Esophagus muscularis mucosa (tissue), 4 donors: Measurements from ENCODE around the gene ZNF79. TPM values are rescaled to one million over a fixed set of nuclear protein-coding genes. Genes with fewer than 3 reads are reported as not detected.

Source experiments
- DNase-seq: peaks from one replicate; pipeline ENCODE4 v3.0.0-alpha.2; 2017; ENCODE audit errors: extremely low spot score
- H3K27ac ChIP-seq, 4 donors: fragments of 200-600 bp; sonication (generic); replicated peaks in 1 of 4; 1 replicate in 3 of 4; 2 replicates in 1 of 4; pipeline ENCODE4 v1.5.1; 2016 to 2019; ENCODE audit warnings: mild to moderate bottlenecking in 1 of 4
- H3K27me3 ChIP-seq, 4 donors: fragments of 200-600 bp; sonication (generic); one replicate each; pipeline versions ENCODE4 v1.5.1 to v1.6.0; 2016 to 2019
- H3K36me3 ChIP-seq, 4 donors: fragments of 200-600 bp; sonication (generic); one replicate each; pipeline ENCODE4 v1.5.1; 2016 to 2019
- H3K4me1 ChIP-seq, 4 donors: fragments of 200-600 bp; sonication (generic); one replicate each; pipeline ENCODE4 v1.5.1; 2016 to 2019
- H3K4me3 ChIP-seq, 4 donors: fragments of 200-600 bp; sonication (generic); 1 replicate in 2 of 4; 2 replicates in 2 of 4; pipeline ENCODE4 v1.5.1; 2016 to 2019; ENCODE audit warnings: mild to moderate bottlenecking in 4 of 4, moderate library complexity in 1 of 4
- H3K9me3 ChIP-seq, 4 donors: fragments of 200-600 bp; sonication (generic); 1 replicate in 3 of 4; 2 replicates in 1 of 4; pipeline ENCODE4 v1.5.1; 2016 to 2019
- EP300 ChIP-seq: sonication (generic); formaldehyde crosslinking; IDR thresholded peaks from one replicate; pipeline ENCODE4 v1.6.1; 2017; ENCODE audit warnings: antibody characterized with exemption
- POLR2A ChIP-seq: fragments of 450-650 bp; IDR thresholded peaks from one replicate; pipeline ENCODE4 v1.6.1; 2017; ENCODE audit warnings: antibody characterized with exemption, moderate library complexity, mild to moderate bottlenecking, low read depth
- POLR2AphosphoS5 ChIP-seq, 2 donors: sonication (generic); formaldehyde crosslinking; IDR thresholded peaks; one replicate each; pipeline ENCODE4 v1.6.1; 2017; ENCODE audit warnings: antibody characterized with exemption in 2 of 2
- WGBS: methylation state at CpG from one replicate; pipeline ENCODE4 v1.1.5; 2018; 5-methylcytosine and 5-hydroxymethylcytosine counted together
- intact Hi-C: fragments of 100-400 bp; cut with DNase I; formaldehyde crosslinking; loops from one replicate; pipeline ENCODE4 v1.15.1; 2023
- total RNA-seq, 4 donors: library from RNA; depleted of rRNA; stranded (reverse); fragments of >200 nt; gene quantifications; one replicate each; pipeline versions ENCODE4 v1.1.0 to v1.2.1, GENCODE V29; 2016
- TF ChIP-seq, protein P1 (sequence below), 3 experiments: fragments of 200-600 bp in 2 of 3; fragments of 450-650 bp in 1 of 3; sonication (generic) in 2 of 3; IDR thresholded peaks; one replicate each; pipeline ENCODE4 v1.5.1; 2017 to 2019; ENCODE audit warnings: antibody characterized with exemption in 3 of 3, mild to moderate bottlenecking in 2 of 3, moderate library complexity in 1 of 3

ZNF79 gene
- total RNA-seq, 4 donors from 2014 or later: 8.3 to 12.8 (median 11.2) TPM

- H3K27me3 ChIP-seq: no peaks in the 10 kb centered on the region
Observed at GRCh38 chr9:127489471-127490115, 65.4 kb downstream of the ZNF79 start.

DNA sequence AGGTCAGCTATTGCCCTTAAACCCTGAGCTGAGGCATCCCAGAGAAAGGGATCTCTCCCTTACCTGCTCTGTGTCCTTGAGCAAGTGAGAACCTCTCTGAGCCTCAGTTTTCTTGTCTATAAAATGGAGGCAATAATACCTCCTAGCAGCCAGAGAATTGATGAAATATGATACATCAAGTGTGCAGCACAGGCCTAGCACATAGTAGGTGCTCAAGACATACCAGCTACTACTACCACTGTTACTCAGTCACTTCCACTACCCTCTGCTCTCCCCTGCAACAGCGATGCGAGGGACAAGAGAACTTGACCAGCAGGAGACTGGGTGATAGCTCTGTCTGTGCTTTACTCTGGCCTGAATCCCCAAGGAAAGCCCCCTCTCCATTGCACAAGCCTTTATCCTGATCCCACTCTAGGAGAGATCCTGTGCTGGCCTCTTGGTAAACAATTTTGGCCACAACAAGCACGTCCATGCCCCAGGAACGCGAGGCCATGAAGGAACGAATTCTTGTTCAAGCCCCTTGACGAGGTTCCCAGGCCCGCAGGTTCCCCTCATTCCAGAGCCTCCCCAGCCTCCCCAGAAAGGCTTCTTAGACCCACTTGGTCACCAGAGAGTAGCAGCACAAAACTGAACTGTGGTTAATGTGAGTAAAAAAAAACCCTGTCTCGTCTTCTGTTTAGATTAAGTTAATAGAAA, 66.5 kb downstream of the ZNF79 start:
- intact Hi-C loops: no loop called here
- Histone ChIP-seq H3K36me3 (peaks cover 12 to 100% (median 92%) of the 10 kb centered on the region in 4 donors), H3K27me3 (no peaks in the 10 kb centered on the region), H3K9me3 (no peaks in the 10 kb centered on the region), H3K4me3 (no peak overlapping the region), H3K4me1 (peaks cover 0 to 10% (median 7%) of the 10 kb centered on the region in 4 donors), H3K27ac (no peak overlapping the region)
- DNase-seq: no peak
- 82% methylated on average over 9 of the region's 9 CpGs for WGBS
- no peak for TF ChIP-seq POLR2AphosphoS5 (IDR thresholded peaks at IDR 0.05)

More at GRCh38 chr9:127489471-127490115, 65.4 kb downstream of the ZNF79 start:
- Histone ChIP-seq H3K27ac (no peak overlapping the region), H3K4me3 (no peak overlapping the region), H3K36me3 (peaks cover 17 to 99% (median 95%) of the 10 kb centered on the region in 4 donors), H3K9me3 (no peaks in the 10 kb centered on the region), H3K4me1 (peaks cover 0 to under 1% (median 0%) of the 10 kb centered on the region in 4 donors)
- TF ChIP-seq, protein P1, sequence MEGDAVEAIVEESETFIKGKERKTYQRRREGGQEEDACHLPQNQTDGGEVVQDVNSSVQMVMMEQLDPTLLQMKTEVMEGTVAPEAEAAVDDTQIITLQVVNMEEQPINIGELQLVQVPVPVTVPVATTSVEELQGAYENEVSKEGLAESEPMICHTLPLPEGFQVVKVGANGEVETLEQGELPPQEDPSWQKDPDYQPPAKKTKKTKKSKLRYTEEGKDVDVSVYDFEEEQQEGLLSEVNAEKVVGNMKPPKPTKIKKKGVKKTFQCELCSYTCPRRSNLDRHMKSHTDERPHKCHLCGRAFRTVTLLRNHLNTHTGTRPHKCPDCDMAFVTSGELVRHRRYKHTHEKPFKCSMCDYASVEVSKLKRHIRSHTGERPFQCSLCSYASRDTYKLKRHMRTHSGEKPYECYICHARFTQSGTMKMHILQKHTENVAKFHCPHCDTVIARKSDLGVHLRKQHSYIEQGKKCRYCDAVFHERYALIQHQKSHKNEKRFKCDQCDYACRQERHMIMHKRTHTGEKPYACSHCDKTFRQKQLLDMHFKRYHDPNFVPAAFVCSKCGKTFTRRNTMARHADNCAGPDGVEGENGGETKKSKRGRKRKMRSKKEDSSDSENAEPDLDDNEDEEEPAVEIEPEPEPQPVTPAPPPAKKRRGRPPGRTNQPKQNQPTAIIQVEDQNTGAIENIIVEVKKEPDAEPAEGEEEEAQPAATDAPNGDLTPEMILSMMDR (IDR thresholded peaks at IDR 0.05): no peak
- TF ChIP-seq POLR2AphosphoS5 (IDR thresholded peaks at IDR 0.05) (no peak), POLR2A (no peak)
- DNase-seq: no peak
- intact Hi-C loops: no loop called here
- WGBS: 76% methylated on average over 12 of the region's 22 CpGs

- TF ChIP-seq POLR2A: no peak
- TF ChIP-seq, protein P1 (IDR thresholded peaks at IDR 0.05): no peak
- no peak for TF ChIP-seq EP300
- TF ChIP-seq POLR2AphosphoS5 (IDR thresholded peaks at IDR 0.05): no peak
- intact Hi-C loops: no loop called here
- H3K4me1 ChIP-seq: peaks cover 0 to 10% (median 7%) of the 10 kb centered on the region in 4 donors
- no peak overlapping the region for H3K27ac ChIP-seq
- H3K27me3 ChIP-seq: no peaks in the 10 kb centered on the region
- DNase-seq: no peak
- WGBS: 100% methylated on average over 1 of the region's 10 CpGs
- H3K9me3 ChIP-seq: no peaks in the 10 kb centered on the region
- peaks cover 8 to 100% (median 92%) of the 10 kb centered on the region in 4 donors for H3K36me3 ChIP-seq
- H3K4me3 ChIP-seq: no peak overlapping the region
Observed at GRCh38 chr9:127491516-127491915, 67.3 kb downstream of the ZNF79 start.

- peaks cover 0 to 10% (median 7%) of the 10 kb centered on the region in 4 donors for H3K4me1 ChIP-seq
- TF ChIP-seq EP300: no peak
- TF ChIP-seq, protein P1 (IDR thresholded peaks at IDR 0.05): no peak
- no peak for TF ChIP-seq POLR2AphosphoS5 (IDR thresholded peaks at IDR 0.05)
- no peak for TF ChIP-seq POLR2A
- 75% methylated on average over 14 of the region's 14 CpGs for WGBS
- no peaks in the 10 kb centered on the region for H3K27me3 ChIP-seq
- DNase-seq: no peak
- no peaks in the 10 kb centered on the region for H3K9me3 ChIP-seq
- H3K4me3 ChIP-seq: no peak overlapping the region
- intact Hi-C loops: no loop called here
- no peak overlapping the region for H3K27ac ChIP-seq
- H3K36me3 ChIP-seq: peaks cover 15 to 100% (median 92%) of the 10 kb centered on the region in 4 donors
Observed at GRCh38 chr9:127492616-127493015, 68.4 kb downstream of the ZNF79 start.

GRCh38 chr9:127493592-127494303, 69.6 kb downstream of the ZNF79 start:
- Histone ChIP-seq H3K9me3 (no peaks in the 10 kb centered on the region), H3K27ac (no peak overlapping the region)

More at GRCh38 chr9:127493592-127494303, 69.6 kb downstream of the ZNF79 start:
- Histone ChIP-seq H3K36me3 (peaks cover 15 to 99% (median 92%) of the 10 kb centered on the region in 4 donors), H3K4me3 (no peak overlapping the region), H3K4me1 (peaks cover 0 to 10% (median 7%) of the 10 kb centered on the region in 4 donors), H3K27me3 (no peaks in the 10 kb centered on the region)
- no peak for DNase-seq
- 88% methylated on average over 8 of the region's 22 CpGs for WGBS
- TF ChIP-seq EP300 (no peak), POLR2A (no peak), POLR2AphosphoS5 (IDR thresholded peaks at IDR 0.05) (no peak)
- TF ChIP-seq, protein P1 (IDR thresholded peaks at IDR 0.05): no peak
- intact Hi-C loops: no loop called here
